GM21723 (cell line): ENCODE data around the gene GTF3C5.
"Not testable (repeated sequence)": the region's sequence is repeated elsewhere in the genome, so short reads cannot be mapped to it uniquely, and the experiment has no call there.

Source experiments
- ATAC-seq: cut with Tn5 transposase; IDR thresholded peaks from one replicate; pipeline ENCODE4 v1.9.1; 2021; ENCODE audit warnings: mild to moderate bottlenecking, moderate library complexity; ENCODE audit not compliant: unreplicated experiment

GTF3C5 gene

GRCh38 chr9:133030317-133031129 lies at the start of gene GTF3C5:
Gene GTF3C5, plus strand, starts transcription at chr9:133030997. Its CDS starts 15 bp downstream, at chr9:133031012.
- peak; percentile 95 for ATAC-seq

DNA sequence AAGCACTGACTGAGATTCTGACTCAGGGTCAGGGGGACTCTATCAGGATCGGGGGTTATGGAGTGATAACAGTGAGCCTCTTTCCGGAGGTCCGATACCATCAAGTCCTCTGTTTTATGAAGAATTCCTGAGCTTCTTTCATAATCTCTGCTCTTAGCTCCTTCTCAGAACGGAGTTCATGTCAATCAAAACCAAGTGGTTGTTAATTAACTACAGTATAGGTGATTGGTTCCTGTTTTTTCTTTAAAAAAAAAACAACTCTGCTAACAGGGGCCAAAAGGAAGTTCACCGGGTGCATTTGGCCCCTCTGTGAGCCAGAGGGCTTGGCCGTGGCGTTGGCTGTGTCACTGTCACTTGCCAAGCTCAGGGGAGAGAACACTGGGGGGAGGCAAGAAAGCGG lies 48.3 kb upstream of the GTF3C5 start:
- no peak for ATAC-seq

- ATAC-seq = no peak
Measured at GRCh38 chr9:132983491-132984201, 47.2 kb upstream of the GTF3C5 start.

DNA sequence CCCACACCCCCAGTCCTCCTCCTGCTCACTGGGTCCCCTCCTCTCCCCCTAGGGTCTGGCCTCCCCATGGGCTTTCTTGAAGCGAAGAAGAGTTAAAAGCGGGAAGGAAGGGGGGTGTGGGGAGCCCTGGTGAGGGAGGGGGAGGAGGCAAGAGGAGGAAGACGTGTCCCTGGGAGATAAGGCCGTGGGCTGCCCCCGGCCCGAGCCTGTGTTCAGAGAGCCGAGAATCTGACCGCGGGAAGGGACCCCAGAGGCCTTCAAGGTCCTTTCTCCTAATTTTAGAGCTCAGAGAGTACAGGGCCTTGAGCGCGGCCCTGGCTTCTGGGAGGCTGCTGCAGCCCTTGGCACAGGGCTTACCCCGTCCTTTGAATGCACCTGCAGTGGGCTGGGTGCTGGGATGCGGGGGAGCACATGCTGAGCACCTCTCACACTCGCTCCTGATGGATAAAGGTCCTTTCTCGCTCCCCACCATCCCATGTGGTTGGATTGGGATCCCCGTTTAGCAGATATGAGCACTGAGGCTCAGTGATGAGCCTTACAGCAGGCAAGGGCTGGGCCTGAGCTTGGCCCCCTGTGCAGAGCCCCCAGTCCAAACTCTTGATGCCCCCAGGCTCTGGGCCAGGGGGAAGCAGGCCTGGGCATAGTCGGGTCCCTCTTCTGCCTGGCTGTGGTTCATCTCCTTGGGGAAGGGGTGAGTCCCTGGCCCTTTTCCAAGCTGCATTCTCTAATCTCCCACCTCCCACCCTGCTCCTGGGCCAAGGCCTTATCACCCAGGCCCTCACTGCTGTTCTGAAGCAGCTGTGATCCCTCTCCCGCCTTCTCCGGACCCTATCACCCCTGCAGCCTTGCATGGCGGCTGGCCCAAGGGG lies 46.4 kb upstream of the GTF3C5 start:
- ATAC-seq = no peak

DNA sequence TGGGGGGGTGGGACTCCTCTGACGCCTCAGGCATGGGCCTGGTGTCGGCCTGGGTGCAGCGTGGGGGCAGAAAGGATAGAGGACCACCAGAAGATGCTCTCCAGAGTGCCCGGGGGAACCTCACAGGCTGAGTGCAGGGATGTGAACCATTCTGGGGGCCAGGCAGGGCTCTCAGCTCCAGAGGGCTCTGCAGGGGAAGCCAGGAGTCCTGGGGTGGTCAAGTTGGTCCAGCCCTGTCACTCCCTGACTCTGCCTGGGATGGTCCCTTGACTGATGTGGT lies 45.8 kb upstream of the GTF3C5 start:
- ATAC-seq = no peak

- no peak for ATAC-seq
Measured at GRCh38 chr9:132985489-132985888, 45.3 kb upstream of the GTF3C5 start.

DNA sequence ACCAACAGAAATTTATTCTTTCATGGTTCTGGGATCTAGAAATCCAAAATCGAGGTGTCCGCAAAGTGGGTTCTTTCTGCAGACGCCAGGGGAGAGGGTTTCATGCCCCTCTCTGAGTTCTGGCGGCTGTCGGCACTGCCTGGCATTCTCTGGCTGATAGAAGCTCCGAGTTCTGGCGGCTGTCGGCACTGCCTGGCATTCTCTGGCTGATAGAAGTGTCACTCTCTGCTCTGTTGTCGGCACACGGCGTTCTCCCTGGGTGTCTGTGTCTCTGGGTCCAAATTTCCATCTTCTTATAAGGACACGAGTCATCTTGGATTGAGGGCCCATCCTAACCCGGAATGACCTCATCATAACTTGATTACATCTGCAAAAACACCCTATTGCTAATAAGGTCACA lies 44.7 kb upstream of the GTF3C5 start:
- ATAC-seq = no peak

DNA sequence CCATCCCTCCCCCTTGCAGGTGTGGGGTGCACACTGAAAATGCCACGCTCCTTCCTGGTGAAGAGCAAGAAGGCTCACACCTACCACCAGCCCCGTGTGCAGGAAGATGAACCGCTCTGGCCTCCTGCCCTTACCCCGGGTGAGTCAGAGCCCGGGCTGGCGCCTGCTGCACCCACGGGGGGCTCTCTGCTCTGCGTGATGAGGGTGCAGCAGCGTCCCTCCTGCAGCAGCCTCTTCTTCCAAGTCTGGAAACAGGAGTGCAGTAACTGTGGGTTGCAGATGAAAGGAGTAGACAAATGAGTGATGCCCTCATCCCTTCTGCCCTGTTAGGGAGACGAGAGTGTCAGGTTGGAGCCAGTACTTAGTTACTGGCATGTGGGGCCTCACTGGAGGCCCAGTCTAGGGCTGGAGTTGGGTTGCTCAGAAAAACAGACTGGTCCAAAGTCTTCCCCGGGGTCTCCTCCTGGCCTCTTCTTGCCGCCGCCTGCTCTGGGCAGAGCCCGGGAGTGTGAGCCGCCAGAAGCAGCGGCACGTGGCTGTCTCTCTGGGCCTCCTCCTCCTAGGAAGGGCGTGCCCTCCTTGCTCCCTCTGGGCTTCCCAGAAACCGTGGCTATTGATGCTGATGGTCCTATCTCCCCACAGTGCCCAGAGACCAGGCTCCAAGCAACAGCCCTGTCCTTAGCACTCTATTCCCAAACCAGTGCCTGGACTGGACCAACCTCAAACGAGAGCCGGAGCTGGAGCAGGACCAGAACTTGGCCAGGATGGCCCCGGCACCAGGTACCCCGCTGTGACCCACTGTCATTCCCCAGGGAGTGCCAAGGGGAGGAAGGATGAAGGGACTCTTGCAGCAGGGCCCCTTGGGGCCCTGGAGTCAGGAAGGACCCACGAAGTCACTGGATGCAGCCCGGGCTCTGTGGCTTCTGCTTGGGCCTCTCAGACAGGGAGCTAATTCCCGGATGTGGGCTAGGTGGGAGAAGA lies 43.9 kb upstream of the GTF3C5 start:
- ATAC-seq = no peak

DNA sequence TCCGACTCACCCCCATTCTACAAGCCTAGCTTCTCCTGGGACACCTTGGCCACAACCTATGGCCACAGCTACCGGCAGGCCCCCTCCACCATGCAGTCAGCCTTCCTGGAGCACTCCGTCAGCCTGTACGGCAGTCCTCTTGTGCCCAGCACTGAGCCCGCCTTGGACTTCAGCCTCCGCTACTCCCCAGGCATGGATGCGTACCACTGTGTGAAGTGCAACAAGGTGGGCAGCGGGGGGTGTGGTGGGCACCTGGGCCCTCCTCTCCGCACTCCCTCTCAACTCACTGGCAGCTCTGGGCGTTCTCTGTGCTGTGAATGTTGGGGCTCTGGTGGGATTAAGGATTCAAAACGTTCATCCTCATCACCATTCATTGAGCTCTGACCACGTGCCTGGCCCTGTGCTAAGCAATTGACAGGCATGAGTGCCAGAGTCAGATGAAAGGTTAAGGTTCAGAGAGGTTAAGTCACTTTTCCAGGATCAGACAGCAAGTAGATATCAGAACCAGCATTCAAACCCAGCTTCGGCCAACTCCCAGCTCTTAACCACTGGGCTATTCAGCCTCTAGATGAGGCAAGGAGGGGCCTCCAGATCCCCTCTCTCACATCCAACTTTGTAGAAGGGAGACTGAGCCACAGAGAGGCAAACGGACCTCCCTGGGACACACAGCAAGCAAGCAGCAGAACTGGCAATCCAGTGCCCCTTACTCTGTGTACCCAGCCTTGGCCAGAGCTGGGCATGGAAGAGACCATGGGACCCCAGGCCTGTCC lies 42.4 kb upstream of the GTF3C5 start:
- ATAC-seq = no peak

DNA sequence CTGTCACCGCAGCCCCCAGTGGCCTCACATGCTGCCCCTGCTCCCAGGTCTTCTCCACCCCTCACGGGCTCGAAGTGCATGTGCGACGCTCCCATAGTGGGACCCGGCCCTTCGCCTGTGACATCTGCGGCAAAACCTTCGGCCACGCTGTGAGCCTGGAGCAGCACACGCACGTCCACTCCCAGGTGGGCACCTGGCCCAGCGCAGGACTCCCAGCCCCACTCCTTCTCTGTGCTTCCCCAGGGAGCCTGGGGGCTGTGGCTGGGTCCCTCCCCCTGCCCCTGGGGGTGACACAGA lies 41.8 kb upstream of the GTF3C5 start:
- no peak for ATAC-seq

DNA sequence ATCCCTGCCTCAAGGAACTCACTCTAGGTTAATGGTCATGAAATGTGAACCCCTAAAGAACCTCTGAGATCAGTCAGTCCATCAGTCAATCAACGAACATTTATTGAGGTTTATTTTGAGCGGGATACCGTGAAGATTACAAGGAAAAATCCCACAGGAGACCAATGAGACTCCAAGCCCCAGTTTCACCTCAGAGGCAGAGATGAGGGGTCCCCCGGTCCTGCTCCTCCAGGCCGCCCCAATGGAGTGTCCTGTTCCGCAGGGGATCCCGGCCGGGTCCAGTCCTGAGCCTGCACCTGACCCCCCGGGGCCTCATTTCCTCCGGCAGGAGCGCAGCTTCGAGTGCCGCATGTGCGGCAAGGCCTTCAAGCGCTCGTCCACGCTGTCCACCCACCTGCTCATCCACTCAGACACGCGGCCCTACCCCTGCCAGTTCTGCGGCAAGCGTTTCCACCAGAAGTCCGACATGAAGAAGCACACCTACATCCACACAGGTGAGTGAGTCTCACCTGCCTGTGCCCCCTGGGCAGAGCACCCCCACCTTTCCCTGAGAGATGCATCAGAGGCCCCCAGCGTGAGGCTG lies 41.3 kb upstream of the GTF3C5 start:
- no peak for ATAC-seq

DNA sequence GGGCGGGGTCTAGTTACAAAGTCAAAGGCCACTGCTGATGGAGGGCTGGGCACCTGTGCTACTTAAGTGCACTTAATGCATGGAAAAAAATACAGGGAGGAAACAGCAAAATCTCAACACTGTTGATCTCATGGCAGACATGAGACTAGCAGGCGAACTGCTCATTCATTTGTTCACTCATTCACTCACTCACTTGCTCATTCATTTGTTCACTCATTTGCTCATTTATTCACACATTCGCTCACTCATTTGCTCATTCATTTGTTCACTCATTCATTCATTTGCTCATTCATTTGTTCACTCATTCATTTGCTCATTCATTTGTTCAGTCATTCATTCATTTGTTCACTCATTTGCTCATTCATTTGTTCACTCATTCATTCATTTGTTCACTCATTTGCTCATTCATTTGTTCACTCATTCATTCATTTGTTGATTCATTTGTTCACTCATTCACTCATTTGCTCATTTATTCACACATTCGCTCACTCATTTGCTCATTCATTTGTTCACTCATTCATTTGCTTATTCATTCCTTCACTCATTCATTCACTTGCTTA lies 40.7 kb upstream of the GTF3C5 start:
- ATAC-seq = not testable (repeated sequence)

- no peak for ATAC-seq
Measured at GRCh38 chr9:132990781-132991180, 40.0 kb upstream of the GTF3C5 start.

DNA sequence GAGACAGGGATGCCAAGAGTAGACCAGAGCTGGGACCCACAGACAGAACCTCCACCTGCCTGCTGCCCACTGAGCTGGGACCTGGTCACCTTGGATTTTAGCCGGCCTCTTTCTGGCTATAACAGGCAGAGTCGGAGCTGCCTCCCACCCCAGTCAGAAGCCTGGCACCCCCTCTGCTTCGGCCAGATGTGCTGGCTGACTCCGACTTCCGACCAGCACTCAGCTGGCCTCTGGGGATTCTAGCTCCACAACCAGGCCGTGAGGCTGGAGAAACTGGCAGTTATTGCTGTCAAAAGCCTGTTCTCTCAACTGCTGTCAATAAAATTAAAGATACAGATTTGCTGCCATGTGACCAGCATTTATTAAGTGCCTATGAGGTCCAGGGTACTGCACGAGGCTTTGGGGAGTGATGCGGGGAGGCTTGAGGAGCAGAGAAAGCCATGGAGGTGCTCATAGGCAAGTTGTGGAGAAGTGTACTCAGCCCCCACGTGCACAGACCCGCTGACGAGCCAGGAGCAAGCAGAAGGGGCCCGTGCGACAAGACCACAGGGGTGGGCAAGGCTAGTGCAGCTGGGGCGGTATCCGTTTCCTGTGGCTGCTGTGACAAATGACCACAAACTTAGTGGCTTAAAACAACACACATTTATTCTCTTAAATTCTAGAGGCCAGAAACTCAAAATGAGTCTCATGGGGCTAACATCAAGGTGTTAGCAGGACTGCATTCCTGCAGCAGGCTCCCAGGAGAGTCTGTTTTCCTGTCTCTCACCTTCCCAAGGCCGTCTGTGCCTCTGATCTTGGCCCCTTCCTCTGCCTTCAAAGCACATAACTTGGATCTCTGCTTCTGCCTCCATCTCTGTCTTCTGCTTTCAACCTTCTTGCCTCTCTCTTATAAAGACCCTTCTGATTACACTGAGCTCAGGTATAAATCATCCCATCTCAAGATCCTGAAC lies 39.2 kb upstream of the GTF3C5 start:
- no peak for ATAC-seq

DNA sequence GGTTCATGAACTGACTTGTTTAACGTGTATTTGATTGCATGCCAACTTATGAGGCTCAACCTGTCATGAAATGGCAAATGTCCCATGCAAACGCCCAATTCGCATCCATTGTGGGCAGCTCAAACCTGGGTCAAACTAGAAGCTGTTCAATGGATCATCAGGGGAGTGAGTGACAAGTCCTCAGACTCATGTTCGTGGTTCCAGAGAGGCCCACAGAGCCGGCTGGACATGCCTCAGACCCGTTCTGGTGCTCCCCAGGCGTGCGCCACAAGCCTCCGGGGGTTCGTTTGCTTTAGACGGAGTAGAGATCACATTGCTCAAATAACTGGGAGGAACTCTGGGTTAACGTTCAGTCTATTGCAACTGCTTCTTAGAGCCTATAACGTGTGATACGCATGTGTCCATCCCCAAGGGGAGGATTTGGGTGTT lies 37.3 kb upstream of the GTF3C5 start:
- no peak for ATAC-seq

DNA sequence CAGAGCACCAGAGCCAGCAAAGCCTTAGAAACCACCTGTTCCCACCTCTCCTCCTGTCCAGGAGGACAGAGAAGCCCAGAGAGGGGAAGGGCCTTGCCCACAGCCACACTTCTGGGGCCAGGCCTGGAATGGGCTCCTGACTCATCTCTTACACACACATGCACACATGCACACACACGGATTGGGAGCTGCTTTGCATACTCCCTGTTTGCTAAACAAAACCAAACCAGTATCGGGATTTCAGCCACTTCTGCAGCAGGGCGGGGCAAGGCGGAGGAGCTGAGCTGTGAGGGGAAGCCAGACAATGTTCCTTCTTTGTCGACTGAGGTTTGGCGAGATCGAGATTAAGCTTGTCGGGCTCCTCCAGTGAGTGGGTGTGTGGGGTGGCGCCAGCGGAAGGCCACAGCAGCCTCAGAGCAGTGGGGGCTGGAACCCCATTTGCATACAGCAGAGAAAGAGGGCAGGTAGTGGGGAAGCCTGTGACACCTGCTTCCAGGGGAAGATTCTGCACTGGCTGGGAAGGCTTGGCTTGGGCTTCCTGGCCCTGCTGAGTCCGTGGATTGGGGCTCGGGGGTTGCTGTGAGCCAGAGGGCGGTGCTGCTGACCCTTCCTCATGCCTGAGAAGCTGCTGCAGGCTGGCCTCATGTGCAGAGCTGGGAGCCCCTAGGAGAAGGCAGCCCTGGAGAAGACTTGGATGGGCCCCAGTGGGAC lies 36.2 kb upstream of the GTF3C5 start:
- peak; percentile 75 for ATAC-seq

- no peak for ATAC-seq
Measured at GRCh38 chr9:132995121-132995420, 35.7 kb upstream of the GTF3C5 start.

DNA sequence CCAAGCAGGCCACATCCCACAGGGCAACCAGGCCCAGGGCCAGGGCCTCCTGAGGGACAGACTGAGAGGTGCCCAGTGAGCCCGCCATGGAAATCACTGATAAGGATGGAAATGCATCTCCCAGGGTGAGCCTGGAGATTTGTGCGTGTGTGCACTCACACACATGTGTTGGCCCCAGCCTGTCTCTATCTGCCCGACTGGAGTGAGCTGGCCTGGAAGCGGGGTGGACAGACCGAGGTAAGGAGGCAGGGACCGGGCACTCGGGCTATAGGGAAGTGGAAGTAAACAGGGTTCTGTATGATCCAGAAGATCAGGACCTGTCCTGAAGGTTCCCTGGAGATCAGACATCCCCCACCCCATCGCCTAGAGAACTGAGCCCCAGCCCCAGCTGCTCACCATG lies 34.9 kb upstream of the GTF3C5 start:
- ATAC-seq = no peak
